Measurements from ENCODE around the gene PCDHGB3. TPM values are rescaled to one million over a fixed set of nuclear protein-coding genes. Genes with fewer than 3 reads are reported as not detected.
"Not testable (repeated sequence)": the region's sequence is repeated elsewhere in the genome, so short reads cannot be mapped to it uniquely, and the experiment has no call there.

Gene PCDHGB3
- total RNA-seq, 6 experiments from 2014 or later = 3.9 to 4.5 (median 4.3) TPM

- Mint-ChIP-seq H3K27me3 (ENCODE audit: insufficient read depth) (peaks cover 2% of the 10 kb centered on the region), H3K36me3 (ENCODE audit: low read depth) (peaks cover 57% of the 10 kb centered on the region), H3K4me3 (no peak overlapping the region), H3K9me3 (peaks cover 63% of the 10 kb centered on the region), H3K27ac (no peak overlapping the region), H3K4me1 (ENCODE audit: low read depth) (peaks cover 15% of the 10 kb centered on the region)
- DNase-seq = no peak
- TF ChIP-seq CTCF (IDR thresholded peaks at IDR 0.05) = no peak
Measured at GRCh38 chr5:141374627-141375026, 4.6 kb downstream of the PCDHGB3 start.

- peak; percentile 26; the same call in 1 of the 2 replicates for TF ChIP-seq CTCF (IDR thresholded peaks at IDR 0.05)
- not testable (repeated sequence) for H3K27ac Mint-ChIP-seq; H3K4me1 Mint-ChIP-seq (ENCODE audit: low read depth); H3K4me3 Mint-ChIP-seq; DNase-seq; H3K27me3 Mint-ChIP-seq (ENCODE audit: insufficient read depth)
- Mint-ChIP-seq H3K9me3 (peaks cover 56% of the 10 kb centered on the region), H3K36me3 (ENCODE audit: low read depth) (peaks cover 56% of the 10 kb centered on the region)
Measured at GRCh38 chr5:141375444-141376155, 5.6 kb downstream of the PCDHGB3 start.

- no peak for DNase-seq
- H3K27me3 Mint-ChIP-seq (ENCODE audit: insufficient read depth) = no peaks in the 10 kb centered on the region
- H3K36me3 Mint-ChIP-seq (ENCODE audit: low read depth) = peaks cover 47% of the 10 kb centered on the region
- peak; percentile 70 for TF ChIP-seq CTCF (IDR thresholded peaks at IDR 0.05)
- peak within 1 kb of the TSS; percentile 87 for H3K27ac Mint-ChIP-seq
- peaks cover 53% of the 10 kb centered on the region for H3K9me3 Mint-ChIP-seq
- H3K4me3 Mint-ChIP-seq = peak within 1 kb of the TSS; percentile 95
- peaks cover 13% of the 10 kb centered on the region; the same call in 1 of the 2 replicates for H3K4me1 Mint-ChIP-seq (ENCODE audit: low read depth)
Measured at GRCh38 chr5:141382469-141383294, 12.6 kb downstream of the PCDHGB3 start, which contains the start of gene PCDHGA7. Gene PCDHGA7, plus strand, starts transcription at chr5:141382742. Its CDS starts 158 bp downstream, at chr5:141382900.

- H3K9me3 Mint-ChIP-seq = peaks cover 56% of the 10 kb centered on the region
- peaks cover 49% of the 10 kb centered on the region for H3K36me3 Mint-ChIP-seq (ENCODE audit: low read depth)
- peak overlapping the region; percentile 95 for H3K4me3 Mint-ChIP-seq
Measured at GRCh38 chr5:141383345-141383744, 13.3 kb downstream of the PCDHGB3 start.

More at GRCh38 chr5:141383345-141383744, 13.3 kb downstream of the PCDHGB3 start:
- no peaks in the 10 kb centered on the region for H3K27me3 Mint-ChIP-seq (ENCODE audit: insufficient read depth)
- no peak overlapping the region; the same call in 1 of the 2 replicates for H3K27ac Mint-ChIP-seq
- DNase-seq = no peak
- no peak for TF ChIP-seq CTCF (IDR thresholded peaks at IDR 0.05)
- H3K4me1 Mint-ChIP-seq (ENCODE audit: low read depth) = peaks cover 15% of the 10 kb centered on the region; the same call in 1 of the 2 replicates

Data from HFFc6 (cell line).